Muscle of arm (tissue), 12 donors: ENCODE data around the gene DESI2. TPM values are rescaled to one million over a fixed set of nuclear protein-coding genes. Genes with fewer than 3 reads are reported as not detected.

Source experiments
- DNase-seq: peaks from one replicate; pipeline ENCODE4 v3.0.0-alpha.2; 2013
- polyA plus RNA-seq, 12 donors: library from polyadenylated mRNA; unstranded; fragments of 120-200 nt; gene quantifications; one replicate each; pipeline ENCODE4 v1.2.1, GENCODE V29; 2013; ENCODE audit not compliant: insufficient read length in 12 of 12

The DESI2 gene
- polyA plus RNA-seq, 12 donors: 35.1 to 59.6 (median 52.0) TPM; not detected in 1

- no peak for DNase-seq
Measured at GRCh38 chr1:244749230-244750016, 96.5 kb downstream of the DESI2 start.

- no peak for DNase-seq
Measured at GRCh38 chr1:244751271-244751895, 98.5 kb downstream of the DESI2 start.

GRCh38 chr1:244755673-244756072 is 102.7 kb downstream of the DESI2 start:
- DNase-seq: no peak

GRCh38 chr1:244757091-244757939 is 104.4 kb downstream of the DESI2 start:
- DNase-seq: no peak

Other genes starting within 250 kb of the DESI2 start
- 10 to 100 TPM in 11 of 12 donors, not detected in 1; 16.1 to 34.9 (median 23.4) TPM for gene ADSS2, start 201.2 kb upstream of the DESI2 start, polyA plus RNA-seq
- gene CATSPERE, start 191.9 kb upstream of the DESI2 start, polyA plus RNA-seq: 1 to 10 TPM in 3 of 12 donors, under 1 TPM in 7, not detected in 2; 0.51 to 1.6 (median 0.81) TPM
- gene COX20, start 182.5 kb downstream of the DESI2 start, polyA plus RNA-seq: 100 to 1,000 TPM in 1 of 12 donors, 10 to 100 TPM in 10, not detected in 1; 45.7 to 109 (median 52.6) TPM
- 100 to 1,000 TPM; 331 to 622 (median 402) TPM for gene HNRNPU, start 211.4 kb downstream of the DESI2 start, polyA plus RNA-seq